ENCODE data around the gene ENTPD2. TPM values are rescaled to one million over a fixed set of nuclear protein-coding genes. Genes with fewer than 3 reads are reported as not detected.
A peak's percentile ranks its signal among the peaks of the same experiment; 100 is the strongest.

Gene ENTPD2
- total and polyA plus RNA-seq, 8 donors = 0.71 to 4.7 (median 2.4) TPM

DNA sequence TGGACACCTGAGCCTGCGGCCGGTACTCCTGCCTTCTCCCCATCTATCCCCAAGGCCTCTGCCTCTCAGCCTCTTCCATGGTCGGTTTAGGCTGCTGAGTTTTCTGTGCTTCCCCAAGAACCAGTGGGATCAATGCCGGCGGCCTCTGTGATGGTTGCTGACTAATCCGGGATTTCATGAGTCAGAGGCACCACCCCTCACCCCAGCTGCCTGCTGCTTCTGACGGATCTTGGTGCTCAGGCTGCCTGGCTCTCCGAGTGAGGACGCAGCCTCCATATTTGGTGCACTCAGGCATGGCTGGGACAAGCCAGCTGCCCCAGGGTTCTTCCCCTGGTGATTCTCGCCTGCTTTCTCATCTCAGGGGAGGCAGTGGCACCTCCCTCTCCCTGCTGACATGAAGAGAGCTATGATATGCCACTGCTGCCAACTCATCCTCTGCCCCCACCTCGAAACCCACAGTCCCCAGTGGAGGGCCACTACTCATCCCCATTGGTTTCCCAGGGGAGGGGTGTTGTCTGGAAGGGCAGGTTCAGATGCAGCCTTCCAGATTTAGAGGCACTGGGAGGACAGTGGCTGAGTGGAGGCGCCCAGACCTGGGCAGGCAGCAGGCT is 29.6 kb upstream of the ENTPD2 start:
- intact Hi-C loops (cut with DNase I) = no loop called here
- H3K4me3 ChIP-seq = no peak overlapping the region
- H3K9me3 ChIP-seq = no peaks in the 10 kb centered on the region
- peak overlapping the region; percentile 20 to 59 for H3K27ac ChIP-seq
- ATAC-seq = no peak
- peaks cover 0 to 2% of the 10 kb centered on the region in 2 donors for H3K27me3 ChIP-seq
- peaks cover 0 to 52% of the 10 kb centered on the region in 2 donors for H3K36me3 ChIP-seq
- H3K4me1 ChIP-seq = peaks cover 22 to 59% of the 10 kb centered on the region in 2 donors
- TF ChIP-seq, protein P1, sequence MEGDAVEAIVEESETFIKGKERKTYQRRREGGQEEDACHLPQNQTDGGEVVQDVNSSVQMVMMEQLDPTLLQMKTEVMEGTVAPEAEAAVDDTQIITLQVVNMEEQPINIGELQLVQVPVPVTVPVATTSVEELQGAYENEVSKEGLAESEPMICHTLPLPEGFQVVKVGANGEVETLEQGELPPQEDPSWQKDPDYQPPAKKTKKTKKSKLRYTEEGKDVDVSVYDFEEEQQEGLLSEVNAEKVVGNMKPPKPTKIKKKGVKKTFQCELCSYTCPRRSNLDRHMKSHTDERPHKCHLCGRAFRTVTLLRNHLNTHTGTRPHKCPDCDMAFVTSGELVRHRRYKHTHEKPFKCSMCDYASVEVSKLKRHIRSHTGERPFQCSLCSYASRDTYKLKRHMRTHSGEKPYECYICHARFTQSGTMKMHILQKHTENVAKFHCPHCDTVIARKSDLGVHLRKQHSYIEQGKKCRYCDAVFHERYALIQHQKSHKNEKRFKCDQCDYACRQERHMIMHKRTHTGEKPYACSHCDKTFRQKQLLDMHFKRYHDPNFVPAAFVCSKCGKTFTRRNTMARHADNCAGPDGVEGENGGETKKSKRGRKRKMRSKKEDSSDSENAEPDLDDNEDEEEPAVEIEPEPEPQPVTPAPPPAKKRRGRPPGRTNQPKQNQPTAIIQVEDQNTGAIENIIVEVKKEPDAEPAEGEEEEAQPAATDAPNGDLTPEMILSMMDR (IDR thresholded peaks at IDR 0.05) = no peak
- peak in 2 of 4 donors; percentile 75 to 80 for DNase-seq

DNA sequence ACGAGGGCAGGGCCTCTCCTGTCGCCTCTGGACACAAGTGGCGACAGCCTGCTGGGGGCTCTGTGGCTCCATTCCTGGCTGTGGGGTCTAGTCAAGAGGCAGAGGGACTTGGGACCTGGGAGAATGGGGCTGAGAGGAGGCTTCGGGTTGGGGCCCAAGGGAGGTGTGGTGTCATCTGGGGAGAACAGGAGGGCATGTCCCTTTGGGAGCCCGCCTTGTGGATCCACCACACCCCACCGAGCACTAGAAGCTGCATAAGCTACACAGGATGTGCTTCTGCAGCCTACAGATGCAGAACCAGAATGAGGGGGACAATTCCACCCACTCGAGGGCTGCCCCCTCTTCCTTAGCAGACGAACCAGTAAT is 29.0 kb upstream of the ENTPD2 start:
- H3K27ac ChIP-seq = peak overlapping the region; percentile 20 to 59
- no peak for ATAC-seq

DNA sequence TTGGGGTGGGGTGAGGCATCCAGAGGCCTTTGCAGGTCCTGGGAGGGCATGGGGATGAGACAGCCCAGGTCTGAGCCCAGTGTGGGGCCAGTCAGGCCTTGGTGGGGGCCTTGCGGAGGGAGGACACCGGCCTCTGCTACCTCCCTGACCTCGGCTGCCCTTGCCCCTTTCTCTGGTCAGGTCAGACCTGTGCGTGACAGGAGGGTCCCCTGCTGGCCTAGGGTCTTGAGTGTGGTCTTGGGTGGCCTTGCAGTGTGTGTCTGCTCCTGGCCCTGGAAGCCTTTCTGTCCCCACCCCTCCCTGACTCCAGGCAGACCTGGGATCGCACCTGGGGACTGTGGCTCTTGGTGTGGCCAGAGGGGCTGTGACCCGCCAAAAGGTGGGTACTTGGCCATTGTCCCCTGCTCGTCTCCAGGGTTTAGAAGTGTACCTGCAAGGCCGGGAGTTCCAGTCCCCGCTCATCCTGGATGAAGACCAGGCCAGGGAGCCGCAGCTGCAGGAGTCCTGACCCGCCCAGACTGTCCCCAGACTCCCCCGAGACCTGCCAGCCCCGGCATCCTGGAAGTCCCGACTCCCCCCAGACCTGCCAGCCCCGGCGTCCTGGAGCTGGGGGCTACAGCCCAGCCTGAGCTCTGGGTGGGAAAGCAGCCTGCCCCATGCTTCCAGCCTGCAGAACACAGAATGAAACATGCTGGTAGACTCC is 28.5 kb upstream of the ENTPD2 start:
- peaks cover 21 to 56% of the 10 kb centered on the region in 2 donors for H3K4me1 ChIP-seq
- TF ChIP-seq, protein P1 (IDR thresholded peaks at IDR 0.05) = no peak

More for the DNA sequence above, 29.0 kb upstream of the ENTPD2 start:
- Histone ChIP-seq H3K27me3 (peaks cover 0 to 7% of the 10 kb centered on the region in 2 donors), H3K4me3 (no peak overlapping the region), H3K9me3 (no peaks in the 10 kb centered on the region), H3K36me3 (peaks cover 0 to 54% of the 10 kb centered on the region in 2 donors), H3K4me1 (peaks cover 26 to 59% of the 10 kb centered on the region in 2 donors)
- TF ChIP-seq, protein P1 (IDR thresholded peaks at IDR 0.05) = no peak
- intact Hi-C loops (cut with DNase I) = no loop called here
- DNase-seq = no peak

DNA sequence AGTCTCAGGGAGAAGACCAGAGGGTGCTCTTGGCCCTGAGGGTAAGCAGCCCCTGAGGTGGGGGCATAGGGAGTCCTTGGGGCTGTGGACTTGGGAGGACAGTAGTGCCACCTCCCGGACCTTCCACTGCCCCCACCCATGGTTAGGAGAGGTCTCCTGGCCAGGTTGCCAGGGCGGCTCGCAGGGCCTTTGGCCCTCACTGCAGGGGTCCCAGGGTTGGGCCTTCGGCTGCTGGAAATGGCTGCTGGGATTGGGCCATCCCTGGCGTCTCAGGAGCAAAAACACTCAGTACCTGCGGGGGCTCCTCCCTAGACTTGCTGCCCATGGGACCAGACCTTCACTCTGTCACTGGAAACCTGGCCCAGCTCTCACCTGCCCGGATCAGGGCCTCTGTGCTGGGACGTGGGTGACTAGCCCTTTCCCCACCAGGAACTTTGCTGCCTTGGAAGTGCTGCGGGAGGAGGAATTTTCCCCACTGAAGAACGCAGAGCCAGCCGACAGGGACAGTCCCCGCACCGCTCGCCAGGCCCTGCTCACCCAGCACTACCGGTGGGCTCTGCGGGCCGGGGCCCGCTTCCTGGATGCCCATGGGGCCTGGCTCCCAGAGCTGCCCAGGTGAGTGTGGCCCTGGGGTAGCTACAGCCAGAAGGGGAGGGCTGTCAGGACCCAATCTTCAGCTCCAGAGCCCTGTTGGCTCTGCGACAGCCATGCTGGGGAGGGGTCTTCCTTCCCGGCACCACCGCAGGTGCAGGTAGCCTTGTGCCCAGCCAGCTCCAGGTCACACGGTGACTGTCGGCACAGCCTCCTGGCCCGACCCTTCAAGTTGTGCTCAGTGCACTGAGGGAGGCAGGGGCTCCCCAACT is 26.6 kb upstream of the ENTPD2 start:
- H3K9me3 ChIP-seq = no peaks in the 10 kb centered on the region
- ATAC-seq = no peak
- peaks cover 0 to 17% of the 10 kb centered on the region in 2 donors for H3K27me3 ChIP-seq
- no peak for DNase-seq
- TF ChIP-seq, protein P1 (IDR thresholded peaks at IDR 0.05) = no peak
- H3K36me3 ChIP-seq = peaks cover 0 to 54% of the 10 kb centered on the region in 2 donors
- intact Hi-C loops (cut with DNase I) = no loop called here
- no peak overlapping the region for H3K27ac ChIP-seq
- H3K4me3 ChIP-seq = no peak overlapping the region
- peaks cover 13 to 52% of the 10 kb centered on the region in 2 donors for H3K4me1 ChIP-seq

More for the DNA sequence above, 28.5 kb upstream of the ENTPD2 start:
- ATAC-seq (no peak), DNase-seq (peak in 1 of 4 donors; percentile 60)
- Histone ChIP-seq H3K27me3 (peaks cover 0 to 11% of the 10 kb centered on the region in 2 donors), H3K27ac (no peak overlapping the region), H3K9me3 (no peaks in the 10 kb centered on the region), H3K36me3 (peaks cover 0 to 54% of the 10 kb centered on the region in 2 donors), H3K4me3 (no peak overlapping the region)
- intact Hi-C loops (cut with DNase I) = no loop called here
